Dedifferentiated amniotic fluid mesenchymal stem cell (primary cell): ENCODE measurements around the gene DOLPP1.

ENCODE experiments used
- DNase-seq: peaks from one replicate; pipeline ENCODE4 v3.0.0-alpha.2; 2016; ENCODE audit errors: extremely low spot score

The DOLPP1 gene

GRCh38 chr9:129139233-129139992 lies 58.5 kb downstream of the DOLPP1 start:
- peak; percentile 92 for DNase-seq

DNA sequence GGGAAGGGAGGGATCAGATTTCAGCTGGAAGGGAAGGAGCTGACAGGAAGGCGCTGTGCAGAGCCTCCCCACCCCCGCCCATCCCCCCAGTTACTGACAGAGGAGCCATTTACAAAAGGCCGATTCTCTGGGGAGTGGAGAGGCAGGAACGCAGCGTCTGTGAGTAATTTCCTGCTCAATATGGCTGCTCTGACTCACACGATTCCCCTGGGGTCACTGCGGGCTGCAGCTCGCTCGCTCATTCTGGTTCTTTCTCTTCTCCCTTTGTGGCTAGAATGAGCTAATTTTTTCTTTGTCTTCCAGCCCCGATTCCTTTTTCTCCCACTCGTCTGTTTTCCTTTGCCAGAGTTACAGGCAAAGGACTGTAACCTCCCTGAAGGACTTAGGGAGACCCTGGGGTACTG lies 59.1 kb downstream of the DOLPP1 start:
- peak; percentile 99 for DNase-seq
